T-helper 1 cell (primary cell): Measurements from ENCODE around the gene NECAB2.
A peak's percentile ranks its signal among the peaks of the same experiment; 100 is the strongest.

Experiments
- DNase-seq, 5 donors: peaks; one replicate each; pipeline ENCODE4 v3.0.0-alpha.2; 2012 to 2020

Gene NECAB2

DNA sequence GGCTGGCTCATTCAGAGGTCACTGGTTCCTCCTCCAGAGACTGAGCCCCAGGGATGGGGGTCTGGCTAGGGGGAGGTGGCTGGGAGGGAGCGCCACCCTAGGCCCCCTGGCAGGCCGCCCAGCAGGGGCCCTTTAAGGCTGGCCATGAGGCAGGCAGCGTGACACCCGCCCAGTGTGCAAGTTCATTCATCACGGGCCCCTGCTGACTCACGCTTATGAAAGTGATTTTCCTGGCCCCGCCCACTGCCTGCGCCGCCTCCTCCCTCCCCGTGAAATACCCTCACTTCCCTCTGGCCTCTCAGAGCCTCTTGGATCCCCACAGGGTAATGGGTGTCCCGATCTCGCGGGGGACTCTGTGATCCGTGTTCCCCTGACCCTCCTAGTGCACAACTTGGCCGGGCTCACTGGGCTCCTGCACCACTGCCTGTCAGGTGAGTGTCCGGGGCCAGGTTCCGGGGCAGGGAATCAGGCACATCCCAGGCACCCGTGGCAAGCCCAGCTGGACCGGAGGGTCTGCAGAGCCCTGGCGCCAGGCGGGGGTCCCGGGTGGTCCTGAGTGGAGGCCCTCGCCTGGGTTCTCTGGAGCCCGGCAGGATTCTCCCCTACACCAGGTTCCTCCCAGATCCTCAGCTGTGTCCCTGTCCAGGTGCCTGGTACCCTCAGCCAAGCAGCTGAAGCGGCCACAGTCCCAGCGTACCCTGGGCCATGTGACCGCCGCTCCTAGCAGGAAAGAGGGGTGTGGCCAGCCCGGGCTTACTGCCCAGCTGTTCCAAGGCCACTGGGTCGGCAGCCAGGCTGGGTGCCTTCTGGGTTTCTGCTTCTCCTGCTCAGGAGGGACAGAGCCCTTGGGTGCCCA lies 14.9 kb upstream of the NECAB2 start, which contains the start of gene OSGIN1:
OSGIN1 (plus strand) TSS at position 301 of the 856 bp plus-strand sequence. CDS start 4,432 bp downstream, outside the sequence.
- DNase-seq = peak in 2 of 5 donors; percentile 25 to 73

DNA sequence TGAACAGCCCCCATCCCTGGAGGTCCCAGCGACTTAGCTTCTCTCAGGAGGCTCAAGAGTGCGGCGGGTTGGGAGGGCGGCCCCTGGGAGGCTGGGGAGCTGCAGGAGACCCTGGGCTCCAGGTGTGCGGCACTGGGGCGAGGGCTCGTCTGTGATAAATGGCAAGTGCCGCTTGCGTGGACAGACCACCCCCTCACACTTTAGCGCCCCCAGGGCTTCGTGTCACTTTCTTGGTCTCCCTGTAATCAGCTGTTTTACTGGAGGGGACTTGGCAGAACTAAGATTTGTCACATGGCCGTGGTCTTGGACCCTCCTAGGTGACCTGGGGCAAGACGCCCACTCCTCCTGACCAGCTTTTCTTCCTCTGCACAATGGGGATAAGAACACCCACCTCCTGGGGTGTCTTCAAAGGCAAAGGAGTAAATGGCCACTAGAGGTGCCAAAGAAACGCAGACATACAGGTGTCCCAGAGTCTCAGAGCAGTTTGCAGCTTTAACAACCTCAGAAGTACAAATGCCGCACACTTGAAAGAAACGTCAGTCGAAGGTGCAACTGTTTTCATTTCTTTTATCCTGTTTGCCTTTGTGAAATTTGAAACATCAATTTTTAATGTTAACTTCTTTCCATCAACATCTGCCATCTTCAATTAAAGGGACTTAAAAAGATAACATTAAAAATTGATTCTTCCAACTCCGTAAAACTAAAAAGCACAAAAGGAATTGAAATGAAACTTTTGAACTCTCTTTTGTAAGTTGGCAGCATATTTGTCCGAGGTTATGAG lies 14.1 kb upstream of the NECAB2 start:
- DNase-seq = peak in 1 of 5 donors; percentile 41

DNA sequence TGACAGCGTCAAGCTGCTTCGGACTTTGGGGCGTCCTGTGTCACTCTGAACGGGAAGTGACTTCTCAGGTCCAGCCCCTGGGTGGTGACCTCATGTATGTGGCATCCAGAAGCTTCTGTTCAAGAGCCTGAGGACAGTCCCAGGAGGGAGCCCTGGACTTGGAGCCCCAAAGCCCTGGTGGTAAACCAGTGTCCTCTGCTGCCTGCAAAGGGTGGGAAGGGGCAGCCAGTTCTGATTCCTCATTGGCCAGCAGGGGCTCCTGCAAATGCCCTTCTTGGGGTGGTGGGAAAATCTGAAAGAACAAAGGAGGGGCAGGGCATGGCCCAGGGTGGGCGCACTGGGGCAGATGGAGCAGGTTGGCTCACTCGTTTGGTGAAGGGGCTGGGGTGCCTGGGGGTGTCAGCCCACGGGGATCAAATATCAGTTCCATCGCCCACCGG lies 13.4 kb upstream of the NECAB2 start:
- no peak for DNase-seq

DNA sequence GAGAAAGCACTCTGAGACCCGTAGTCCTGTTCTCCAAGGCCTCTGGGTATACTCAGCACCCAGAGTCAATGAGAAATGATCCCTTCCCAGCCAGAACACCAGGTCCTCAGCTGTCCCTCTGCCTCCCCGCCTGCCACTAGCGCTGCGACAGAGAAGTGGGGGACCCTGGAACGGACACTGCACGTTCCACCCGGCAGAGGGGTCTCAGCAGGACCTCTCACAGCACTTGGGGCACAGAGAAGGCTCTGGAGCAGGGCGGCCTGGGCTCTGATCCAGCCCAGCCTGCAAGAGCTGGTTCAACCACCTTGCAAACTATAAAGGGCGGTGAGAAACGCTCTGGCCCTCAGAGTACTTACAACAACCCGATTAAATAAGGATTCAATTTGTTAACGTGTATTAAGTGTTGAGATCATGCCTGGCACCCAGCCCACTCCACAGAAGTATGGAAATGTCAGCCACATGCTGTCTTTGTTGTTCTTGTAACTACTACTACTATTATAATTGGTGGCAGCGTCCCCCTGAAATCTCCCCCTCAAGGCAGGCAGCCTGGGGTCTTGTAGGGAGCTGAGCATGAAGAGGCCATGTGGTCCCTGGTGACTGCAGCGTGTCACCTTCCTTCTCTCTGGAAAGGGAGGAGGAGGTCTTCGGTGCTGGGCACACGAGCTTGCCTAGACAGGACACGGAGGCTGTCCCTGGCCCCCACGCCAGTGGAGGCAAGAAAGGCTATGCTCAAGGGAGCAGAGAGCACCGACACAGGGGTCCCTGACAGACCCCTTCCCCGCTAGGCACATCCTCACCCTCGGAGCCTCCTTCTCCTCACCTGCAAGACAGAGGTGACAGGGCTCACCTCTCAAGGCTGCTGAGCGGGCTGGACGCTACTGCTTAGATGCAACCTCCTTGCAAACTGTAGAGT lies 12.6 kb upstream of the NECAB2 start:
- DNase-seq = no peak

DNA sequence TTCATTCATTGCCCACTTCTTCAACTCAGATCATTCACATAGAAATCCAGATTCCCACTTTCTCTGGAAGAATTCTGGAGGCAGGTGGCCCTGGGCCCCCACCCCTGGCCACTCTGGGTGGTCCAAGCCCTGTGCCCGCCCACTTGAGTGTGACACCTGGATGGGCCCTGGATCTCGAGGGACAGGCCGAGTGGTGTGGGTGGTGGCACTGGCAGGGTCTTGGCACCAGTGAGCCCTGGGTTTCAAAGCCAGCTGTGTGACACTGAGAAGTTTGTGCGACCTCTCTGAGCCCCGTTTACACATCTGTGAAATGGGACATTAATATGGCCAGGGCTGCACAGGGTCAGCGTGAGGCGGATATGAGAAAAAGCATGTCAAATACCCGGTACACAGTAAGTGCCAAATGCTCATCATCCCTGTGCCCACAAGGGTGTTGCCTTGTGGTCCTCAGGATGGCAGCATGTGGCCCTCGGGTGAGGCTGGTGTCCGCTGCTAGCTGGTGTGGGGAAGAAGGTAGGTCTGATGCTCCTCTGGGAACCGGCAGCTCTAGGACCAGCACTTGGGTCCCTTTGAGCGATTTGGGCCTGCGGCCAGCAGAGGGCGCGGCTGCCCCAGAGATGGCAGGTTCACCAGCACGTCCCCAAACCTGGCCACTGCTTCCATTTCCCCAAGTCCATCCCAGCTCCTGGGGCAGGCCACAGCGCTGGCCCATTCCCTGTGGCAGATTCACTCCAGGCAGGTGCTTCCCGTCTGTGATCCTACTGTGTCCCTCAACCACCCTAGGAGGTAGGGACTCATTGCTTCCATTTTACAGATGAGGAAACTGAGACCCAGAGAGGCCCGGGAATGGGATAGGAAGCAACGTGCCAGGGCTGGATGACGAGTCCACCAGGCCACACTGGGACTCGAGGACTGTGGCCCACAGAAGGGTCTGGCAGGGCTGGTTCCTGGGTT lies 11.4 kb upstream of the NECAB2 start:
- peak; percentile 35 to 68 (median 43) for DNase-seq

DNA sequence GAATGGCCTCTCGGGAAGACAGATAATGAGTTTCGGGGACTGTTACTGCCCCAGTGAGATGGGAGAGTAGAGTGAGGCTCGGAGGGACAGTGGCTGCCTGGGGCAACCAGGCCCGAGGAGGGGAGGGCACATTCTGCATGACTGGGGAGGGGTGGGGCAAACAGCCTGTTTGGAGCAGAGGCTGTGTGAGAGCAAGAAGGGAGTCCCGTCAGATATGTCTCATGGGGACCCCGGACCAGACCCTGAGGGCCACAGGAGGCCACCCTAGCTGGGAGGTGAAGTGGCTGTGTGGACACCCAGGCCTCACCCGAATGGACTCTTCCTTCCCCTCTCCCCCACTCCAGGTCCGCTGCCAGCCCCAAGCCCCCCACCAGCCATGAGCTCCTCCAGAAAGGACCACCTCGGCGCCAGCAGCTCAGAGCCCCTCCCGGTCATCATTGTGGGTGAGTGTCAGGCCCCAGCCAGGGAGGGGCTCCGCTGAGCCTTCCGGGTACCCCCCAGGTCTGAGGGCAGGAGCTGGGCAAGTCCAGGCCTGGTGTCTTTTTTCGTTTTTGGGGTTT lies 10.7 kb upstream of the NECAB2 start:
- DNase-seq = no peak

DNA sequence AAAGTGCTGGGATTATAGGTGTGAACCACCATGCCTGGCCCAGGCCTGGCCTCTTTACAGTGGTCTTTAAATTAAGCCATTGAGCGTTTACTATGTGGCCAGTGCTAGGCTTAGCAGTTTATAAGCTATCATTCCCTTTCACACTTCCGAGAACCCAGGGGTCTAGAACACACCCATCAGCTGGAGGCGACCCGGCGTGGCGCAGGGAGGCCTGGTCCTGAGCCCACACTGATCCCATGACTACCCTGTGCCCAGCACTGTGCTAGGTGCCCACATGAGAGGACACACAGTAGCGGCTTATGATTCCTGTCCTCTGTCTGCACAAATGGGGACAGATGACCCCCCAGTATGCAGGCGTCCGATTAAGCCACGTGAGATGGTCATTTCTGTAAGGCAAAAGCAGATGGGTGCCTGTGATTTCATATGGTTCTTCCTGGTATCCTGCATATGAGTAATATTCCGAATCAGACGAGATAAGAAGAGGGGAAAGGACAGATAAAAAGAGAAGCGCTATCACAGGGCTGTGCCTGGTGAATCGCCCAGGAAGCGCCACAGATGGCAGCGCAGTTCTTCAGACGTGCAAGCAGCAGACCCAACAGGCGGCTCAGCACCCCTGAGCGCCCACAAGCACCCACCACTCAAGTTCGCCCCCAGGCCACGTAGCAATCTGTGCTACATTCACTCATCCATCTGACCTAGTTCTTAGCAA lies 9.8 kb upstream of the NECAB2 start:
- no peak for DNase-seq

DNA sequence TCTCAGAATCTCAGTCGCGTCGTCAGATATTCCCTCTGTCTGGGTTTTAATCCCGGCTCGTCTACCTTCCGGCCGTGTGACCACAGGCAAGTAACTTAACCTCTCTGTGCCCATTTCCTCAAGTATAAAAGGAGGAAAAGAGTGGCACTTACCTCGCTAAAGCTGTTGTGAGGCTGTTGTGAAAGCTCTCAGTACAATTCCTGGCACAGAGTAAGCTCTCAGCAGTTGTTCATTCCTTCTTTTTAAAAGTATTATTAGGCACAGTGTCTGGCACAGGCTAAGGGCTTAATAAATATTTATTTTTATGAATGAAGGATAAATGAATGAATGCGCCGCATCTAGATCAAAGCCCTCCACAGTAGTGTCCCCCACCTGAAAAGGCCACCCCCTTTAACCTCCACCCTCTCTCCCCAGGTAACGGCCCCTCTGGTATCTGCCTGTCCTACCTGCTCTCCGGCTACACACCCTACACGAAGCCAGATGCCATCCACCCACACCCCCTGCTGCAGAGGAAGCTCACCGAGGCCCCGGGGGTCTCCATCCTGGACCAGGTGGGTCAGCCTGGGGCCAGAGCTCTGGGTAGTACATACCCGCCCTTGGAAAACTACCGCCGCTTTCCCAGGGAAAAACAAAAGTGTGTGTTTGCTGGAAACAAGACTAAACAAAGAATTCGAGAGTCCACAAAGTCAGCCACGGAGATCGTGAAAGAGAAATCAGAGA lies 9.0 kb upstream of the NECAB2 start:
- no peak for DNase-seq

DNA sequence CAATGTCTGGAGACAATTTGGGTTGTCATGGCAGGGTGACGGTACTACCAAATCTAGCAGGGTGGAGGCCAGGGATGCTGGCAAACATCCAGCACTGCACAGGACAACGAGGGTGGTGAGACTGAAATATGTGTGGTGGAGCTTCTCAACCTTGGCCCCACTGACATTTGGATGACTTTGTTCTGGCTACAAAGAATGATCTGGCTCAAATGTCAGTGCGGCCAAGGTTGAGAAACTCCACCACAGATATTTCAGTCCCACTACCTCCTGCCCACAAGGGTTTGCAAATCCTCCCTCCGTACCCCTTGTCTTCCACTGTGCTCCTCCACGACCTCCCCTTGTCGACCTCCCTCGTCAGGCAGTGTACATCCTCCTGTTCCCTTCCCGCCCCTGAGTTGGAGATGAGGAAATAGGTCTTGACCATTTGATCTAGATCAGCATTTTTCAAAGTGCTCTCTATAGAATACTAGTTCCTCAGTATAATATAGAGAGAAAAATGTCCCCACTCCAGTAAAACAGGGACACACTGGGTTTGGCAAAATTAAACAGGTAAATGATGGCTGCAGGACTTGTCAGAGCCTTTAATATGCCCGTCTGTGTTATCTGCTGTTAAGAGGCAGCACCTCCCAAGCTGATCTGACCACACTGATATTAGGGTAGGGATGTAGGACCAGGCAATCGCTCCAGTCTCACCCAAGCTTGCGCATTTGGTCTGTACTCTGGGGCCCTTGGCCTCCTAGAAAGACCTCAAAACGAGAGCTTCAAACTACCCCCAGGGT lies 8.2 kb upstream of the NECAB2 start:
- DNase-seq = no peak

DNA sequence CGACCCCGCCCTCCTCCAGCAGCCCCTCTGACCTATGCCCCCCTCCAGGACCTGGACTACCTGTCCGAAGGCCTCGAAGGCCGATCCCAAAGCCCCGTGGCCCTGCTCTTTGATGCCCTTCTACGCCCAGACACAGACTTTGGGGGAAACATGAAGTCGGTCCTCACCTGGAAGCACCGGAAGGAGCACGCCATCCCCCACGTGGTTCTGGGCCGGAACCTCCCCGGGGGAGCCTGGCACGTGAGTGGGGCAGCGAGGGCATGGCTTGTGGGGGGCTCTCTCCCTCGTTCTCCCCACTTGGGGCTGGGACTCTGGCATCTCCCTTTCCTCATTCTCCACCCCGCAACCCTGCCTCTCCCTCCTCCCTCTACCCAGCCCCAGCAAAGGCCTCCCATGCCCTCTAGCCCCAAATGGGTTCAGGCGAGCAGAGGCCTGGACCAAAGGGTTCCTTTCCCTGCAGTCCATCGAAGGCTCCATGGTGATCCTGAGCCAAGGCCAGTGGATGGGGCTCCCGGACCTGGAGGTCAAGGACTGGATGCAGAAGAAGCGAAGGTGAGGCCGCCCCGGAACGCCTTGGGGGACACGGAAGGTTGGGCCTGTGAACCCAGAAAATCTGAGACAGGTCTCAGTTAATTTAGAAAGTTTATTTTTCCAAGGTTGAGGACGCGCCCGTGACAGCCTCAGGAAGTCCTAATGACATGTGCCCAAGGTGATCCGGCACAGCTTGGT lies 7.4 kb upstream of the NECAB2 start:
- no peak for DNase-seq

DNA sequence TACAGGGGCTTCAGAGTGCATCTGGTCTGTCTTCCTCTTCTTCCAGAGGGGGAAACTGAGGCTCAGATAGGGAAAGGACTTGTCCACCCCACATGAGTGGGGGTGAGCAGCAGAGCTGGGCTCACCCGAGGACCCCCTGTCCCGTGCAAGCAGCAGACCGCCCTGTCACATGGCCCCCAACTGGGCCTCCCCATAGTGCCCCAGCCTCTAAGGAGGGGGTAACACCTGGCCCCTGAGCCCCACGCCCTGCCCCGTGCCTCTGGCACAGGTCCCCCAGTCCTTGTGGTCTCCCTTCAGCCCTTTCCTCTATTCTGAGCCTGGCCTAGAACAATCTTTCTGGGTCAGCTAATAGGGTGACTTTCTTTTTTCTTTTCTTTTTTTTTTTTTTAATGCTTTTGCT lies 6.5 kb upstream of the NECAB2 start:
- DNase-seq = no peak

DNA sequence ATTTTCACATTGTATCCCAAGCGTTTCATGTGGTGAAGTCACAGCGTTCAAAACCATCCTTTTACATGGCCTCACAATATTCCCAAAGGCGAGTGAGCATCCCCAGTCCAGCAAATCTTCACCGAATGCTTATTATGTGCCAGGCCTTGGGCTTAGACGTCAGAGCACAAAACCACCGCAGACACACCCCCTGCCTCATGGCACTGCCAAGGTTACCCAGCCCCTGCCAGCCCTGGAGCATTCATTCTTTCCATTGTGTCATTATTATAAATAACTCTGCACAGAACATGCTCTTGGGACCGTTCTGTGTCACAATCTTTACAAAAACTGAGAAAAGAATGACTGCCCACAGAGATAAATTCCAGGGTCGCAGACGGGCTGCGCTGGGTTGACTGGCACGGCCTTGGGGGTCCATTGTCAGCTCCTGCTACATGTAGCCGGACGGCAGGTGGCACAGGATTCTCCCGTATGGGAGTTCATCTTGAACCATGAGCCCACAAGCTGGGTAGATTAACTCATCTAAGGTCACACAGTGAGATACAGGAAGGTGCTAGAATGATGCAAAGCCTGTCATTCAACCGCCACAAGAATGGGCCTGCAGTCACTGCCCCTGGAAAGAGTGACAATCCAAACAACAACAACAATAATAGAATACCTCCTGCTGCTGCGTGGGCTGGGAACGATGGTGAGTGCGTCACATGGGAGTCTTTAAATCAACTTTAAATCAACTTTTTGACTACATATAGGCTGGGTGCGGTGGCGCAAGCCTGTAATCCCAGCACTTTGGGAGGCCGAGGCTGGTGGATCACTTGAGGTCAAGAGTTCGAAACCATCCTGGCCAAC lies 4.5 kb upstream of the NECAB2 start:
- DNase-seq = no peak

DNA sequence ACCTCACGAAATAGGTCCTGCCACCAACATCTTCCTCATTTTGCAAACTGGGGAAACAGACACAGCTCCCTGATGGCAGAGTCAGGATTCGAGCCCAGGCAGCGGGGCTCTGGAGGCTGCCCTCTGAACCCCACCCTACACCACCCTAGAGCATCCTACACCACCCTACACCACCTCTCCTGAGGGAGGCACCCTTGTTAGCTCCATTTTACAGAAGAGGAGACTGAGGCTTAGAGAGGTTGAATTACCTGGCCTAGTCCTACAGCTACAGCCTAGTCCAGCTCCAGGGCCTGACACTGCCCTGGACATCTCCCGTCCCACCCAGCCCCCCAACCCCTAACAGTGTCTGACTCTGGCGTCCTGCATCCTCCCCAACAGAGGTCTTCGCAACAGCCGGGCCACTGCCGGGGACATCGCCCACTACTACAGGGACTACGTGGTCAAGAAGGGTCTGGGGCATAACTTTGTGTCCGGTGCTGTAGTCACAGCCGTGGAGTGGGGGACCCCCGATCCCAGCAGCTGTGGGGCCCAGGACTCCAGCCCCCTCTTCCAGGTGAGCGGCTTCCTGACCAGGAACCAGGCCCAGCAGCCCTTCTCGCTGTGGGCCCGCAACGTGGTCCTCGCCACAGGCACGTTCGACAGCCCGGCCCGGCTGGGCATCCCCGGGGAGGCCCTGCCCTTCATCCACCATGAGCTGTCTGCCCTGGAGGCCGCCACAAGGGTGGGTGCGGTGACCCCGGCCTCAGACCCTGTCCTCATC lies 3.2 kb upstream of the NECAB2 start:
- DNase-seq = no peak

DNA sequence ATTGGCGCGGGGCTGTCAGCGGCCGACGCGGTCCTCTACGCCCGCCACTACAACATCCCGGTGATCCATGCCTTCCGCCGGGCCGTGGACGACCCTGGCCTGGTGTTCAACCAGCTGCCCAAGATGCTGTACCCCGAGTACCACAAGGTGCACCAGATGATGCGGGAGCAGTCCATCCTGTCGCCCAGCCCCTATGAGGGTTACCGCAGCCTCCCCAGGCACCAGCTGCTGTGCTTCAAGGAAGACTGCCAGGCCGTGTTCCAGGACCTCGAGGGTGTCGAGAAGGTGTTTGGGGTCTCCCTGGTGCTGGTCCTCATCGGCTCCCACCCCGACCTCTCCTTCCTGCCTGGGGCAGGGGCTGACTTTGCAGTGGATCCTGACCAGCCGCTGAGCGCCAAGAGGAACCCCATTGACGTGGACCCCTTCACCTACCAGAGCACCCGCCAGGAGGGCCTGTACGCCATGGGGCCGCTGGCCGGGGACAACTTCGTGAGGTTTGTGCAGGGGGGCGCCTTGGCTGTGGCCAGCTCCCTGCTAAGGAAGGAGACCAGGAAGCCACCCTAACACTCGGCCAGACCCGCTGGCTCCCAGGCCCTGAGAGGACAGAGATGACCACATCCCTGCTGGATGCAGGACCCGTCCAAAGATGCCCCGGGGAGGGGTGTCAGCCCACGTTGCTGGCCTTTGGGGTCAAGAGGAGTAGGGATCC lies 2.4 kb upstream of the NECAB2 start:
- no peak for DNase-seq

DNA sequence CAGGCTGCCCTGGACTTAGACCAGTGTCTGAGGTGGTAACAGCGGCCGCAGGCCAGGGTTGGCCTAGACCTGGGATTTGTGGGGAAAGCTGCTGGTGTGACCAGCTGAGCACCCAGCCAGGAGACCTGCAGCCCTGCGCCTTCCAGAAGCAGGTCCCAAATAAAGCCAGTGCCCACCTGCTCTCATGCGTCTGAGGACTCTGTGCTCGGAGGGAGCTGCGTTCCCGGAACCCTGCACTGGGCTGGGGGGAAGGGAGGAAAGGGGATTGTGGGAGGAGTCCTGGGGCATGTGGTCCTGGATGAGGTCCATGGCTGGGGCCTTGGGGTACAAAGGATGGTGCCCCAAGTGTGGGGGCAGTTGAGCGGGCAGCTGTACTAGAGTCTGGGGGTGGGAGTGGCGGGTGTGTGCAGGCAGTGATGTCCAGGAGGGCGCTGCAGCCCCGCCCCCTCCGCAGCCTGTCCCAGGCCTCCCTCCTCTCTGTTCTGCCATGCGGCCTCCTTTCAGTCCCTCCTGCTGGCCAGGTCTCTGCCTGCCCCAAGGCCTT lies 1.8 kb upstream of the NECAB2 start:
- DNase-seq = no peak

DNA sequence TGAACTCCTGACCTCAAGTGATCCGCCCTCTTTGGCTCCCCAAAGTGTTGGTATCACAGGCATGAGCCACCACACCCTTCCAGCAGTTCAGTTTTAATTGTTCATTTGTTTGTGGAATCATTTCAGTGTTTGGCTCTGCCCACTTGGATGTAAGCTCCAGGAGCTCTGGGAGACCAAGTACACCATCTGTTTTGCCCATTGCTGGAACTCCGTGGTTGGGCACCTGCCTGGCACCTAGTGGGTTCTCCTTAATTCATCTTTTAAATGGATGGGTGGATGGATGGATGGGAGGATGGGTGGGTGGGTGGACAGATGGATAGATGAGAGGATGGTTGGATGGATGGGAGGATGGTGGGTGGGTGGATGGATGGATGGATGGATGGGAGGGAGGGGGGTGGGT lies 953 bp upstream of the NECAB2 start:
- DNase-seq = no peak
